Activated CD4-positive, CD25-positive, alpha-beta regulatory T cell treated with anti-CD3 and anti-CD28 coated beads, Interleukin-2, amount 50 U/mL, for 72 hours (primary cell): ENCODE results near the gene VHLL.

ENCODE experiments used
- DNase-seq: peaks from one replicate; pipeline ENCODE4 v3.0.0; 2021

Gene VHLL

DNA sequence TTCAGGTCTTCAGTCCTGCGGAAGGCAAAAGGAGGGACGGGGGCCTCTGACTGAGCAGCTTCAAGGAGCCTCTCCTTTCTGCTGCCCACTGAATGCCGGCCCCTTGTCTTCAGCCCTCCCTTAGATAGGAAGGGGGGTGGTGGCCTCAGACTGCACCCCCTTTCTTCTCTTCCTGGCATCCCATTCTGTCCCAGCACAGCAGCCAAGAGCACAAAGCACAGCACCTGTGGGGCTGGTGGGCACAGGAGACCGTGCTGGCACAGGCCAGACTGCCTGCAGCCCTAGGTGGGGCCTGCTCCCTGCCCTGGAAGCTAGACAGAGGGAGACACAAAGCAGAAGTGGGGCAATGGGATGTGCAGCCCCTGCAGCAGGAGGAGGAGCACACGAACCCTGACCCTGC lies 49.5 kb downstream of the VHLL start:
- no peak for DNase-seq
